SK-N-SH treated with all-trans-retinoic acid at 6 μM for 48 hours (cell line): ENCODE results near the gene SCLT1.
A peak's percentile ranks its signal among the peaks of the same experiment; 100 is the strongest.

ENCODE experiments used
- ATAC-seq: fragments of 200-7000 bp; cut with Tn5 transposase; 3 replicates; pipeline ENCODE4 v1.9.1; 2020; ENCODE audit warnings: mild to moderate bottlenecking, moderate library complexity
- ARNTL ChIP-seq: fragments of 450-650 bp; formaldehyde crosslinking; IDR thresholded peaks from 2 replicates; pipeline ENCODE4 v1.5.0; 2020; ENCODE audit warnings: low read depth, mild to moderate bottlenecking, moderate library complexity, borderline replicate concordance
- BACH2 ChIP-seq: fragments of 250-450 bp; sonication (Bioruptor Pico); IDR thresholded peaks from 2 replicates; pipeline ENCODE4 v1.9.0; 2021; ENCODE audit warnings: mild to moderate bottlenecking, borderline replicate concordance
- CSDC2 ChIP-seq: fragments of 250-450 bp; sonication (Bioruptor Pico); IDR thresholded peaks from 2 replicates; pipeline ENCODE4 v1.5.0; 2020; ENCODE audit warnings: mild to moderate bottlenecking, moderate library complexity
- CSRNP3 ChIP-seq: fragments of 250-450 bp; sonication (Bioruptor Pico); IDR thresholded peaks from 2 replicates; pipeline ENCODE4 v1.5.1; 2021; ENCODE audit warnings: mild to moderate bottlenecking, moderate library complexity
- ESRRG ChIP-seq: fragments of 250-450 bp; sonication (Bioruptor Pico); IDR thresholded peaks from 2 replicates; pipeline ENCODE4 v1.6.1; 2021; ENCODE audit warnings: mild to moderate bottlenecking
- GLIS3 ChIP-seq: fragments of 250-450 bp; sonication (Bioruptor Pico); IDR thresholded peaks from 2 replicates; pipeline ENCODE4 v1.5.0; 2020; ENCODE audit warnings: mild to moderate bottlenecking, moderate library complexity
- ISL1 ChIP-seq: fragments of 250-450 bp; sonication (Bioruptor Pico); IDR thresholded peaks from 2 replicates; pipeline ENCODE4 v2.1.2; 2022; ENCODE audit warnings: mild to moderate bottlenecking, moderate library complexity
- PATZ1 ChIP-seq: fragments of 250-450 bp; sonication (Bioruptor Pico); IDR thresholded peaks from 2 replicates; pipeline ENCODE4 v1.8.0; 2020; ENCODE audit warnings: mild to moderate bottlenecking, moderate library complexity, borderline replicate concordance
- POU6F1 ChIP-seq: fragments of 250-450 bp; sonication (Bioruptor Pico); IDR thresholded peaks from 2 replicates; pipeline ENCODE4 v1.8.0; 2021; ENCODE audit warnings: low read depth, mild to moderate bottlenecking, moderate library complexity, borderline replicate concordance
- RARB ChIP-seq: fragments of 250-450 bp; sonication (Bioruptor Pico); IDR thresholded peaks from 2 replicates; pipeline ENCODE4 v1.8.0; 2021; ENCODE audit warnings: mild to moderate bottlenecking, moderate library complexity
- SNAI2 ChIP-seq: fragments of 250-450 bp; sonication (Bioruptor Pico); IDR thresholded peaks from 2 replicates; pipeline ENCODE4 v1.5.0; 2020; ENCODE audit warnings: mild to moderate bottlenecking, moderate library complexity
- TCF4 ChIP-seq: fragments of 250-450 bp; sonication (Bioruptor Pico); IDR thresholded peaks from 2 replicates; pipeline ENCODE4 v1.8.0; 2021; ENCODE audit warnings: mild to moderate bottlenecking, moderate library complexity, borderline replicate concordance
- TSHZ2 ChIP-seq: fragments of 250-450 bp; sonication (Bioruptor Pico); IDR thresholded peaks from 2 replicates; pipeline ENCODE4 v1.5.0; 2020; ENCODE audit warnings: mild to moderate bottlenecking, moderate library complexity
- ZFP3 ChIP-seq: fragments of 250-450 bp; sonication (Bioruptor Pico); IDR thresholded peaks from 2 replicates; pipeline ENCODE4 v1.5.0; 2020; ENCODE audit warnings: mild to moderate bottlenecking, moderate library complexity
- ZFP30 ChIP-seq: fragments of 450-650 bp; formaldehyde crosslinking; IDR thresholded peaks from 2 replicates; pipeline ENCODE4 v1.5.0; 2022; ENCODE audit warnings: mild to moderate bottlenecking, moderate library complexity
- ZNF565 ChIP-seq: fragments of 450-650 bp; formaldehyde crosslinking; conservative IDR thresholded peaks from 2 replicates; pipeline ENCODE4 v1.5.0; 2020; ENCODE audit warnings: low read depth, mild to moderate bottlenecking, moderate library complexity
- ZNF8 ChIP-seq: fragments of 450-650 bp; formaldehyde crosslinking; IDR thresholded peaks from 2 replicates; pipeline ENCODE4 v1.5.0; 2020; ENCODE audit warnings: mild to moderate bottlenecking, moderate library complexity

The SCLT1 gene

GRCh38 chr4:128946916-128947315, 146.4 kb downstream of the SCLT1 start (continued):
- TF ChIP-seq CSRNP3 (CRISPR knock-in tag) (no peak), ESRRG (no peak), RARB (no peak), ZNF565 (no peak)

GRCh38 chr4:128942607-128943006, 150.7 kb downstream of the SCLT1 start:
- no peak for TF ChIP-seq ZNF565
- no peak for TF ChIP-seq ZFP3 (CRISPR knock-in tag)
- no peak for TF ChIP-seq ESRRG
- no peak for TF ChIP-seq ARNTL
- no peak for TF ChIP-seq GLIS3 (CRISPR knock-in tag)
- no peak for TF ChIP-seq POU6F1 (CRISPR knock-in tag)
- TF ChIP-seq CSRNP3 (CRISPR knock-in tag): no peak
- no peak for TF ChIP-seq ISL1 (CRISPR knock-in tag)
- TF ChIP-seq ZFP30 (CRISPR knock-in tag): no peak
- TF ChIP-seq SNAI2: no peak
- no peak for TF ChIP-seq BACH2 (CRISPR knock-in tag)
- TF ChIP-seq PATZ1: no peak
- no peak for TF ChIP-seq CSDC2 (CRISPR knock-in tag)
- ATAC-seq: no peak

GRCh38 chr4:128940971-128941370, 152.4 kb downstream of the SCLT1 start:
- no peak for ATAC-seq
- no peak for TF ChIP-seq ESRRG
- TF ChIP-seq ISL1 (CRISPR knock-in tag): 0 out of 2 replicates have a peak, but pooled peaks have one; percentile 13
- no peak for TF ChIP-seq BACH2 (CRISPR knock-in tag)
- TF ChIP-seq TSHZ2 (CRISPR knock-in tag): no peak

GRCh38 chr4:128930051-128930450, 163.3 kb downstream of the SCLT1 start:
- ATAC-seq: no peak
- no peak for TF ChIP-seq ISL1 (CRISPR knock-in tag)
- TF ChIP-seq ZNF8 (CRISPR knock-in tag): no peak
- TF ChIP-seq TSHZ2 (CRISPR knock-in tag): no peak
- no peak for TF ChIP-seq ZFP30 (CRISPR knock-in tag)
- TF ChIP-seq RARB: no peak
- no peak for TF ChIP-seq GLIS3 (CRISPR knock-in tag)
- TF ChIP-seq TCF4: no peak
- no peak for TF ChIP-seq POU6F1 (CRISPR knock-in tag)
- no peak for TF ChIP-seq SNAI2
